Body of pancreas (tissue), 4 donors: ENCODE measurements around the gene POT1. TPM values are rescaled to one million over a fixed set of nuclear protein-coding genes. Genes with fewer than 3 reads are reported as not detected.

Source experiments
- ATAC-seq: fragments of 150-250 bp; one replicate; pipeline ENCODE4 v1.9.1; 2016
- DNase-seq, 4 donors: peaks; one replicate each; pipeline ENCODE4 v3.0.0-alpha.2; 2019
- H3K27ac ChIP-seq, 4 donors: fragments of 200-600 bp; sonication (generic); 1 replicate in 3 of 4; 2 replicates in 1 of 4; pipeline versions ENCODE4 v1.5.1 to v1.6.1; 2016 to 2019; ENCODE audit warnings: mild to moderate bottlenecking in 1 of 4, mixed read lengths in 1 of 4, moderate library complexity in 1 of 4
- H3K27me3 ChIP-seq, 2 donors: fragments of 200-600 bp; sonication (generic); one replicate each; pipeline ENCODE4 v1.6.0; 2016; ENCODE audit warnings: mild to moderate bottlenecking in 1 of 2
- H3K36me3 ChIP-seq, 2 donors: fragments of 200-600 bp; sonication (generic); replicated peaks in 1 of 2; 2 replicates each; pipeline ENCODE4 v1.5.1; 2016; ENCODE audit warnings: low read depth in 2 of 2; ENCODE audit not compliant: insufficient read depth in 1 of 2
- H3K4me1 ChIP-seq: fragments of 200-600 bp; sonication (generic); one replicate; pipeline ENCODE4 v1.6.0; 2016
- H3K4me3 ChIP-seq, 2 donors: fragments of 200-600 bp; sonication (generic); 1 replicate in 1 of 2; 2 replicates in 1 of 2; pipeline ENCODE4 v1.5.1; 2016 to 2019
- H3K9me3 ChIP-seq, 3 donors: fragments of 200-600 bp; sonication (generic); 1 replicate in 2 of 3; 2 replicates in 1 of 3; pipeline ENCODE4 v1.5.1; 2016
- POLR2A ChIP-seq, 3 donors: fragments of 450-650 bp; IDR thresholded peaks; one replicate each; pipeline ENCODE4 v1.6.1; 2016; ENCODE audit warnings: antibody characterized with exemption in 3 of 3, mild to moderate bottlenecking in 2 of 3
- WGBS, 2 donors: methylation state at CpG; one replicate each; pipeline ENCODE4 v1.1.5; 2017; 5-methylcytosine and 5-hydroxymethylcytosine counted together
- intact Hi-C: fragments of 100-400 bp; cut with DNase I; formaldehyde crosslinking; loops from one replicate; pipeline ENCODE4 v1.15.1; 2023
- total RNA-seq, 2 donors: library from RNA; depleted of rRNA; stranded (reverse); fragments of >200 nt; gene quantifications; one replicate each; pipeline ENCODE4 v1.1.0, GENCODE V29; 2016
- TF ChIP-seq, protein P1 (sequence below), 7 experiments: fragments of 450-650 bp in 4 of 7; fragments of 200-600 bp in 3 of 7; sonication (generic) in 3 of 7; IDR thresholded peaks; one replicate each; pipeline ENCODE4 v1.5.1; 2016 to 2019; ENCODE audit warnings: antibody characterized with exemption in 7 of 7

Gene POT1
- total RNA-seq, 2 donors from 2014 or later = 3.3 to 5.4 TPM

DNA sequence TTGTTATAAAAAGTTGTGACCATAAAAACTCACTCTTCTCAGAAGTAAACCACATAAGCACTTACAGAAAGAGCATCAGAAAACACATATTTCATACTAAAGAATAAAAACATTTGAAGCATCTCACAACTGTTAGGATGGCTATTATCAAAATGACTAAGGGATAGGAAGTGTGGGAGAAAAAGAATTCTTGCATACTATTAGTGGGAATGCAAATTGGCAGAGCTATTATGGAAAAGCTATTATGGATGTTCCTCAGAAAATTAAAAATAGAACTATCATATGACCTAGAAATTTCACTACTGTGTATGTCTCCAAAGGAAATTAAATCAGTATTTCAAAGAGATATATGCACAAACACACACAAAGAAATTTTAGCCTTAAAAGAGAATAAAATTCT, 25.2 kb upstream of the POT1 start:
- intact Hi-C loops = no loop called here
- DNase-seq = no peak

DNA sequence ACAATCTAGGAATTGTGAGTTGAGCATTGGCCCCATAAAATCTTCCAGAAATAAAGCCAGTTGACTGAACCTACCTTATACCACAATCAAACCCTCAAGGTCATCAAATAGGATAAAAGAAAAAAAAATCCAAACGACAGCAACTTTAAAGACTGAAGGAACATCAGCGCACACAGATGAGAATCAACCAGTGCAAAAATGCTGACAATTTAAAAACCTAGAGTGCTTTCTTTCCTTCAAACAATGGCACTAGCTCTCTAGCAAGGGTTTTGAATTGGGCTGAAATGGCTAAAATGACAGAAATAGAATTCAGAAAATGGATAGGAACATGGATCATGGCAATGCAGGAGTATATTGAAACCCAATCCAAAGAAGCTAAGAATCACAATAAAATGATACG, 16.1 kb upstream of the POT1 start:
- Histone ChIP-seq H3K4me1 (no peaks in the 10 kb centered on the region), H3K27me3 (no peaks in the 10 kb centered on the region), H3K4me3 (no peak overlapping the region), H3K27ac (no peak overlapping the region), H3K36me3 (no peaks in the 10 kb centered on the region), H3K9me3 (no peaks in the 10 kb centered on the region)
- TF ChIP-seq, protein P1, sequence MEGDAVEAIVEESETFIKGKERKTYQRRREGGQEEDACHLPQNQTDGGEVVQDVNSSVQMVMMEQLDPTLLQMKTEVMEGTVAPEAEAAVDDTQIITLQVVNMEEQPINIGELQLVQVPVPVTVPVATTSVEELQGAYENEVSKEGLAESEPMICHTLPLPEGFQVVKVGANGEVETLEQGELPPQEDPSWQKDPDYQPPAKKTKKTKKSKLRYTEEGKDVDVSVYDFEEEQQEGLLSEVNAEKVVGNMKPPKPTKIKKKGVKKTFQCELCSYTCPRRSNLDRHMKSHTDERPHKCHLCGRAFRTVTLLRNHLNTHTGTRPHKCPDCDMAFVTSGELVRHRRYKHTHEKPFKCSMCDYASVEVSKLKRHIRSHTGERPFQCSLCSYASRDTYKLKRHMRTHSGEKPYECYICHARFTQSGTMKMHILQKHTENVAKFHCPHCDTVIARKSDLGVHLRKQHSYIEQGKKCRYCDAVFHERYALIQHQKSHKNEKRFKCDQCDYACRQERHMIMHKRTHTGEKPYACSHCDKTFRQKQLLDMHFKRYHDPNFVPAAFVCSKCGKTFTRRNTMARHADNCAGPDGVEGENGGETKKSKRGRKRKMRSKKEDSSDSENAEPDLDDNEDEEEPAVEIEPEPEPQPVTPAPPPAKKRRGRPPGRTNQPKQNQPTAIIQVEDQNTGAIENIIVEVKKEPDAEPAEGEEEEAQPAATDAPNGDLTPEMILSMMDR (IDR thresholded peaks at IDR 0.05) = no peak
- 80 to 84% methylated on average over 3 of the region's 3 CpGs for WGBS, 2 donors
- ATAC-seq = no peak
- no peak for DNase-seq
- intact Hi-C loops = no loop called here

More for the DNA sequence above, 25.2 kb upstream of the POT1 start:
- Histone ChIP-seq H3K27me3 (no peaks in the 10 kb centered on the region), H3K4me1 (no peaks in the 10 kb centered on the region), H3K27ac (no peak overlapping the region), H3K9me3 (no peaks in the 10 kb centered on the region), H3K36me3 (no peaks in the 10 kb centered on the region), H3K4me3 (no peak overlapping the region)
- TF ChIP-seq, protein P1 (IDR thresholded peaks at IDR 0.05) = no peak
- TF ChIP-seq POLR2A (IDR thresholded peaks at IDR 0.05) = no peak
- no peak for ATAC-seq

DNA sequence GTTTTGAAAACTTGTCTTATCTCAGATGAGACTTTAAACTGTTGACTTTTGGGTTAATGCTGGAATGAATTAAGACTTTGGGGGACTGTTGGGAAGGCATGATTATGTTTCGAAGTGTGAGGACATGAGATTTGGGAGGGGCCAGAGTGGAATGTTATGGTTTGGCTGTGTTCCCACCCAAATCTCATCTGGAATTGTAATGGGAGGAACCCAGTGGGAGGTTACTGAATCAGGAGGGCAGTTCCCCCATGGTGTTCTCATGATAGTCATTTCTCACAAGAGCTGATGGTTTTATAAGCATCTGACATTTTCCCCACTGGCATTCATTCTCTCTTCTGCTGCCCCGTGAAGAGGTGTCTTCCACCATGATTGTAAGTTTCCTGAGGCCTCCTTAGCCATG, 13.8 kb upstream of the POT1 start:
- no peaks in the 10 kb centered on the region for H3K27me3 ChIP-seq
- DNase-seq (no peak), ATAC-seq (no peak)
- H3K27ac ChIP-seq = no peak overlapping the region
- TF ChIP-seq, protein P1 (IDR thresholded peaks at IDR 0.05) = no peak
- TF ChIP-seq POLR2A (IDR thresholded peaks at IDR 0.05) = no peak
- intact Hi-C loops = no loop called here
- no peaks in the 10 kb centered on the region for H3K4me1 ChIP-seq
- WGBS, 2 donors = 79 to 81% methylated on average over 2 of the region's 2 CpGs
- H3K4me3 ChIP-seq = no peak overlapping the region
- no peaks in the 10 kb centered on the region for H3K36me3 ChIP-seq
- no peaks in the 10 kb centered on the region for H3K9me3 ChIP-seq

DNA sequence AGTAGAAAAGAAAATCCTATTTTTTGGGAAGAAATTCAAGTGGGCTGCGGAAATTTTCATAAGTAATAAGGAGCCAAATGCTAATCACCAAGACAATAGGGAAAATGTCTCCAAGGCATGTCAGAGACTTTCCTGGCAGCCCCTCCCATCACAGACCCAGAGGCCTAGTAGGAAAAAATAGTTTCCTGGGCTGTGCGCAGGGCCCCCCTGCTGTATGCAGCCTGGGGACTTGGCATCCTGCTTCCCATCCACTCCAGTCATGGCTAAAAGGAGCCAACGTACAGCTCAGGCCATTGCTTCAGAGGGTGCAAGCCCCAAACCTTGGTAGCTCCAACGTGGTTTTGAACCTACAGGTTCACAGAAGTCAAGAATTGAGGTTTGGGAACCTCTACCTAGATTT, 12.8 kb upstream of the POT1 start:
- Histone ChIP-seq H3K4me3 (no peak overlapping the region), H3K36me3 (no peaks in the 10 kb centered on the region), H3K27ac (no peak overlapping the region), H3K4me1 (no peaks in the 10 kb centered on the region), H3K9me3 (no peaks in the 10 kb centered on the region), H3K27me3 (no peaks in the 10 kb centered on the region)
- no peak for DNase-seq
- intact Hi-C loops = no loop called here
- no peak for ATAC-seq
- TF ChIP-seq, protein P1 (IDR thresholded peaks at IDR 0.05) = no peak
- TF ChIP-seq POLR2A (IDR thresholded peaks at IDR 0.05) = no peak
- WGBS, 2 donors = 80% methylated on average over 4 of the region's 4 CpGs

DNA sequence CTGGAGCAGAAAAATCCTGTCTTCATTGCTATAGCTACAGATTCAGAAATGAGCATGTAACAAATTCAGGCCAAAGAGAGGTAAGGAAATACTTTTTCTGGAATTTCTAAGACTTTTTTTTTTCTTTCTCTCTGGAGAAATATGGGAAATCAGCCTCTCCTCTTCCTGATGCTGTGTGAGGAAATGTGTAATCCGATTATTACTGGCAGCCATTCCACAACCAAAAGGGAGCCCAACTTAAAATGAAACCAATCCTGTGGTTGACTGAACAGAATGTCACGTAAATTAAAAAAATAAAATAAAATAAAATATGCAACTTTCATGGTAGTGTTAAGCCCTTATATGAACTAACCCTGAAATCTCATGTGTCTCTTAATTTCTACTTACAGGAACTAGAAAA, 10.7 kb upstream of the POT1 start:
- DNase-seq = no peak
- no peak overlapping the region for H3K27ac ChIP-seq
- 78 to 79% methylated on average over 2 of the region's 2 CpGs for WGBS, 2 donors
- H3K36me3 ChIP-seq = no peaks in the 10 kb centered on the region
- TF ChIP-seq POLR2A (IDR thresholded peaks at IDR 0.05) = no peak
- TF ChIP-seq, protein P1 (IDR thresholded peaks at IDR 0.05) = no peak
- H3K4me3 ChIP-seq = no peak overlapping the region
- no peaks in the 10 kb centered on the region for H3K27me3 ChIP-seq
- H3K4me1 ChIP-seq = no peaks in the 10 kb centered on the region
- H3K9me3 ChIP-seq = no peaks in the 10 kb centered on the region
- no peak for ATAC-seq
- intact Hi-C loops = no loop called here
